ENCODE data around the gene YAF2.
"Not testable (repeated sequence)": the region's sequence is repeated elsewhere in the genome, so short reads cannot be mapped to it uniquely, and the experiment has no call there.

The YAF2 gene

GRCh38 chr12:42217656-42218055 lies 20.4 kb downstream of the YAF2 start:
- DNase-seq (ENCODE audit: low read depth, low spot score): no peak

GRCh38 chr12:42216737-42217136 lies 21.3 kb downstream of the YAF2 start:
- Histone ChIP-seq H3K9me3 (ENCODE audit: low read depth, low read length) (no peaks in the 10 kb centered on the region), H3K27ac (no peak overlapping the region; the same call in 1 of the 2 replicates), H3K4me3 (no peak overlapping the region), H3K36me3 (ENCODE audit: insufficient read depth, low read length) (no peaks in the 10 kb centered on the region), H3K9ac (ENCODE audit: insufficient read length) (no peak overlapping the region)
- TF ChIP-seq FOXP2 (optimal IDR thresholded peaks at IDR 0.05; ENCODE audit: control extremely low read depth, extremely low read length, insufficient read depth) (no peak), EZH2 (IDR thresholded peaks at IDR 0.05) (no peak), POLR2AphosphoS5 (IDR thresholded peaks at IDR 0.05; ENCODE audit: borderline replicate concordance, low read depth, low read length) (no peak)
- DNase-seq (ENCODE audit: low read depth, low spot score): no peak

More at GRCh38 chr12:42217656-42218055, 20.4 kb downstream of the YAF2 start:
- no peak overlapping the region for H3K9ac ChIP-seq (ENCODE audit: insufficient read length)
- no peak overlapping the region for H3K4me3 ChIP-seq
- no peak overlapping the region for H3K27ac ChIP-seq
- TF ChIP-seq EZH2 (IDR thresholded peaks at IDR 0.05) (no peak), FOXP2 (optimal IDR thresholded peaks at IDR 0.05; ENCODE audit: control extremely low read depth, extremely low read length, insufficient read depth) (no peak), POLR2AphosphoS5 (IDR thresholded peaks at IDR 0.05; ENCODE audit: borderline replicate concordance, low read depth, low read length) (no peak)
- no peaks in the 10 kb centered on the region for H3K9me3 ChIP-seq (ENCODE audit: low read depth, low read length)
- no peaks in the 10 kb centered on the region for H3K36me3 ChIP-seq (ENCODE audit: insufficient read depth, low read length)

DNA sequence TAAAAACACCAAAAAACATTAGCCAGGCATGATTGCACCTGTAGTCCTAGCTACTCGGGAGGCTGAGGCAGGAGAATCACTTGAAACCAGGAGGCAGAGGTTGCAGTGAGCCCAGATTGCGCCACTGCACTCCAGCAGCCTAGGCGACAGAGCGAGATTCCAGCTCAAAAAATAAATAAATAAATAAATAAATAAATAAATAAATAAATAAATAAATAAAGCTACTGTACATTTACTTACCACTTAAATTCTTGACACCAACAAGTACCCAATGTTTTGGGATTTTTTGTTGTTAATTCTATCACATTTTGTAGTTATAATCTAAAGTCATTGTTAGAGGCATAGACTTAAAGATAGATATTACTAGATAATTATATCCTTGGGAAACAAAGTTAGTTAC lies 22.3 kb downstream of the YAF2 start:
- H3K9me3 ChIP-seq (ENCODE audit: low read depth, low read length); H3K4me3 ChIP-seq; H3K9ac ChIP-seq (ENCODE audit: insufficient read length); DNase-seq (ENCODE audit: low read depth, low spot score); H3K27ac ChIP-seq; H3K36me3 ChIP-seq (ENCODE audit: insufficient read depth, low read length): not testable (repeated sequence)

GRCh38 chr12:42213954-42214426 lies 24.1 kb downstream of the YAF2 start:
- H3K9ac ChIP-seq (ENCODE audit: insufficient read length): no peak overlapping the region
- TF ChIP-seq FOXP2 (optimal IDR thresholded peaks at IDR 0.05; ENCODE audit: control extremely low read depth, extremely low read length, insufficient read depth) (no peak), EZH2 (IDR thresholded peaks at IDR 0.05) (no peak), POLR2AphosphoS5 (IDR thresholded peaks at IDR 0.05; ENCODE audit: borderline replicate concordance, low read depth, low read length) (no peak)
- H3K4me3 ChIP-seq: no peak overlapping the region
- DNase-seq (ENCODE audit: low read depth, low spot score): no peak
- no peaks in the 10 kb centered on the region for H3K9me3 ChIP-seq (ENCODE audit: low read depth, low read length)
- no peak overlapping the region for H3K27ac ChIP-seq
- peaks cover 10% of the 10 kb centered on the region for H3K36me3 ChIP-seq (ENCODE audit: insufficient read depth, low read length)

GRCh38 chr12:42213023-42213422 lies 25.0 kb downstream of the YAF2 start:
- no peak for TF ChIP-seq EZH2 (IDR thresholded peaks at IDR 0.05)
- TF ChIP-seq POLR2AphosphoS5 (IDR thresholded peaks at IDR 0.05; ENCODE audit: borderline replicate concordance, low read depth, low read length): no peak
- no peak for TF ChIP-seq FOXP2 (optimal IDR thresholded peaks at IDR 0.05; ENCODE audit: control extremely low read depth, extremely low read length, insufficient read depth)
- H3K27ac ChIP-seq: no peak overlapping the region
- H3K9me3 ChIP-seq (ENCODE audit: low read depth, low read length): no peaks in the 10 kb centered on the region
- DNase-seq (ENCODE audit: low read depth, low spot score): no peak
- peaks cover 10% of the 10 kb centered on the region for H3K36me3 ChIP-seq (ENCODE audit: insufficient read depth, low read length)
- H3K4me3 ChIP-seq: no peak overlapping the region
- H3K9ac ChIP-seq (ENCODE audit: insufficient read length): no peak overlapping the region

DNA sequence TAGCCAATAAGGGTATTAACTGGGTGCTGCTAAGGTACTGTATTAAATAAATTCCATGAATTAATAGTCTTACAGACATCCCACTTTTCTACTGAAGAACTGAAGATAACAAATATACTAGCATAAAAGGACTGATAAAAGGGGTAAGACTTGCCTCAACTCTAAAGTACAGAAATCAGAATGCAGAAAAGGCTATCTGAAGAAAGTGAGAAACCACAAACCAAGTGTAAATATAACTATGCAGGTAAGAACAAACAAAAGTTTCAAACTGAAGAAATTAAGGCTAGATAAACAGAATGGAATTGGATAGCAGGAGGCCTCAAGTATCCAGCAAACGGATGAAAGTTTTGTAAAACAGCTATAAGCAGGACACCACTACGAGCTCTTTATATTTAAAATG lies 29.5 kb downstream of the YAF2 start:
- H3K9ac ChIP-seq (ENCODE audit: insufficient read length): no peak overlapping the region
- no peak overlapping the region for H3K4me3 ChIP-seq
- H3K27ac ChIP-seq: no peak overlapping the region
- H3K9me3 ChIP-seq (ENCODE audit: low read depth, low read length): no peaks in the 10 kb centered on the region
- TF ChIP-seq EZH2 (IDR thresholded peaks at IDR 0.05) (no peak), POLR2AphosphoS5 (IDR thresholded peaks at IDR 0.05; ENCODE audit: borderline replicate concordance, low read depth, low read length) (no peak), FOXP2 (optimal IDR thresholded peaks at IDR 0.05; ENCODE audit: control extremely low read depth, extremely low read length, insufficient read depth) (no peak)
- H3K36me3 ChIP-seq (ENCODE audit: insufficient read depth, low read length): peaks cover 10% of the 10 kb centered on the region
- no peak for DNase-seq (ENCODE audit: low read depth, low spot score)

- Histone ChIP-seq H3K36me3 (ENCODE audit: insufficient read depth, low read length) (peaks cover 7% of the 10 kb centered on the region), H3K4me3 (no peak overlapping the region)
- TF ChIP-seq EZH2 (IDR thresholded peaks at IDR 0.05): no peak
- no peak for TF ChIP-seq FOXP2 (optimal IDR thresholded peaks at IDR 0.05; ENCODE audit: control extremely low read depth, extremely low read length, insufficient read depth)
- no peak for TF ChIP-seq POLR2AphosphoS5 (IDR thresholded peaks at IDR 0.05; ENCODE audit: borderline replicate concordance, low read depth, low read length)
Observed at GRCh38 chr12:42204819-42205218, 33.2 kb downstream of the YAF2 start.

GRCh38 chr12:42204362-42204761 lies 33.7 kb downstream of the YAF2 start:
- H3K9ac ChIP-seq (ENCODE audit: insufficient read length): no peak overlapping the region
- TF ChIP-seq POLR2AphosphoS5 (IDR thresholded peaks at IDR 0.05; ENCODE audit: borderline replicate concordance, low read depth, low read length) (no peak), EZH2 (IDR thresholded peaks at IDR 0.05) (no peak), FOXP2 (optimal IDR thresholded peaks at IDR 0.05; ENCODE audit: control extremely low read depth, extremely low read length, insufficient read depth) (no peak)
- H3K36me3 ChIP-seq (ENCODE audit: insufficient read depth, low read length): peaks cover 4% of the 10 kb centered on the region
- H3K27ac ChIP-seq: no peak overlapping the region
- DNase-seq (ENCODE audit: low read depth, low spot score): no peak
- H3K4me3 ChIP-seq: no peak overlapping the region
- no peaks in the 10 kb centered on the region for H3K9me3 ChIP-seq (ENCODE audit: low read depth, low read length)

More at GRCh38 chr12:42204819-42205218, 33.2 kb downstream of the YAF2 start:
- Histone ChIP-seq H3K9me3 (ENCODE audit: low read depth, low read length) (no peaks in the 10 kb centered on the region), H3K27ac (no peak overlapping the region), H3K9ac (ENCODE audit: insufficient read length) (no peak overlapping the region)
- no peak for DNase-seq (ENCODE audit: low read depth, low spot score)

DNA sequence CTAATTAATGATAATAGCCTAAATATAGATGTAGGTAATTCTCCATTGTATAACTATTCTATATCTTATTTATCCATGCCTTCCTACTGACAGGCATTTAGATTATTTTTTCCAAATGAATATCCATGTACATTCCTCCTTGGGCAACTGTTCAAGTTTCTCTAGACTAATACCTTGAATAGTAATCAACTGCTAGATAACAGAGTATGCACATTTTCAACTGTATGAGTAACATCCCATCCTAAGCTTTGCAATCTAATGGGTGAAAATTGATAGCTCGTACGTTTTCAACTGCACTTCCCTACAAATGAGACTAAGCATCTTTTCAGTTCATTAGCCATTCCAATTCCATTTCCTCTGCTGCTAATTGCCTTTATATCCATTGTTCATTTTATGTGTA lies 37.0 kb downstream of the YAF2 start:
- Histone ChIP-seq H3K9me3 (ENCODE audit: low read depth, low read length) (no peaks in the 10 kb centered on the region), H3K27ac (no peak overlapping the region), H3K36me3 (ENCODE audit: insufficient read depth, low read length) (peaks cover 3% of the 10 kb centered on the region), H3K9ac (ENCODE audit: insufficient read length) (no peak overlapping the region), H3K4me3 (no peak overlapping the region)
- no peak for DNase-seq (ENCODE audit: low read depth, low spot score)
- TF ChIP-seq EZH2 (IDR thresholded peaks at IDR 0.05): no peak
- TF ChIP-seq POLR2AphosphoS5 (IDR thresholded peaks at IDR 0.05; ENCODE audit: borderline replicate concordance, low read depth, low read length): no peak
- no peak for TF ChIP-seq FOXP2 (optimal IDR thresholded peaks at IDR 0.05; ENCODE audit: control extremely low read depth, extremely low read length, insufficient read depth)
